HG02763 (cell line): Measurements from ENCODE around the gene SLAMF7.
"Not testable (repeated sequence)": the region's sequence is repeated elsewhere in the genome, so short reads cannot be mapped to it uniquely, and the experiment has no call there.

Experiments
- ATAC-seq: cut with Tn5 transposase; IDR thresholded peaks from one replicate; pipeline ENCODE4 v1.9.1; 2021; ENCODE audit warnings: mild to moderate bottlenecking, moderate library complexity; ENCODE audit not compliant: unreplicated experiment

The SLAMF7 gene

GRCh38 chr1:160772331-160772730, 33.3 kb downstream of the SLAMF7 start:
- ATAC-seq, result no peak

GRCh38 chr1:160773093-160773492, 34.0 kb downstream of the SLAMF7 start:
- ATAC-seq, result no peak

GRCh38 chr1:160774886-160775719, 36.1 kb downstream of the SLAMF7 start:
- no peak for ATAC-seq

DNA sequence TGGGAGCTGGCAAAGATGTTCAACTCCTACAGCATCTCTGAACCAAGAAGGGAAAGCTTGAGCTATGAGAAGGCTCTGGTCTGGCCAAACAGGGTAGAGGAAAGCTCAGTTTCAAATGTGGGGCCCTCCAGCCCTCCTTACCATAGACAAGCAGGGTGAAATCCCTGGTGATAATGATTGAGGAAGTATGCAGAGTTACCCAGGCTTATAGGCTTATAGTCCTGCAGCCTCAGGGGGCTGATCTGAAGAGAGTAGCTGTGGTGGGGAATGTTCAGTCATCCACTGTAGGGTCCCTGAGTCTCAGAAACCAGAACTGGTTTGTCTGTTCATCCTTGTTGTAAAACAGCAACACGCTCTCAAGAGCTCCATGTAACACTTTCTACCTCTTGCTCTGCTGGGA, 37.1 kb downstream of the SLAMF7 start:
- no peak for ATAC-seq

DNA sequence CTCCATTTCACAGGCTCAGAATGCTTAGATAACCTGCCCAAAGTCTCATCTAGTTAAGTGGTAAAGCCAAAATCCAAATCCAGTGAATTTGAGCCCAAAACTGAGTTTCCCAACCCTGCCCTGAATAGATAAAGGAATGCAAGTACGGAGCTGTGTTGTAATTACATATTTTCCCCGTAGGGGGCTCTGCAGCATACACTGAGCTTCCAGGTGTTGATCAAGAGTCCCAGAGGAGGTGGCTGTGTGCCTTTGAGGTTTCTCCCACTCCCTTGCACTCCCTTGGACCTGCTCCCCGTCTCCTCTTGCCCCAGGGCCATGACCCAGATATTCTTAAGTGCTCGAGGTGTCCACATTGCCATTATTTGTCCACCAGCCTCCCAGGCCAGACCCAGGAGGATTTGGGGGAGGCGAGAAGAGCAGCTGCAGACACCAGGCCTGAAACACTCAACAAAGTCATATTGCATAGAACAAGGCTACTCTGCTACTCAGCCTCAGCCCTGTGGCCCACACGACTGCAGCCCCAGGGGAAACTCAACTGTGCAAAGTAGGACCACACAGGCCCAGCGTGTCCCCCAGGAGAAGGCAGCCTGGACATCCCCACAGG, 38.5 kb downstream of the SLAMF7 start:
- no peak for ATAC-seq

GRCh38 chr1:160778976-160779375, 39.9 kb downstream of the SLAMF7 start:
- ATAC-seq, result no peak

GRCh38 chr1:160779626-160780397, 40.8 kb downstream of the SLAMF7 start:
- no peak for ATAC-seq

DNA sequence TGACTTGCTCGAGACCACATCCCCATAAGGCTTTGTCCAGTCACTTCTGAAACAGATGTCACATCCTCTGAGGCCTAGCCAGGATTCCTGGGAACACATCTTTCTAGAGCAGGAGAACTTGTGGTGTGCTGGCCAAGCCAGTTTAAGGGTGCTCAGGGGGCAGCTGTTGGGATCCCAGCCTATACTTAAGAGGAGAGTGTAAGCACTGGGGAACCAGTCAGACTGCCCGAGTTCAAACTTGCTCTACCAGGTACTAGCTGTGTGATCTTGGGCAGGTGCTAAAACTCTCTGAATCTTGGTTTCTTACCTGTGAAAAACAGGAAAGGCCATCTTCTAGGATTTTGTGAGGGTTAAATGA, 41.3 kb downstream of the SLAMF7 start:
- no peak for ATAC-seq

DNA sequence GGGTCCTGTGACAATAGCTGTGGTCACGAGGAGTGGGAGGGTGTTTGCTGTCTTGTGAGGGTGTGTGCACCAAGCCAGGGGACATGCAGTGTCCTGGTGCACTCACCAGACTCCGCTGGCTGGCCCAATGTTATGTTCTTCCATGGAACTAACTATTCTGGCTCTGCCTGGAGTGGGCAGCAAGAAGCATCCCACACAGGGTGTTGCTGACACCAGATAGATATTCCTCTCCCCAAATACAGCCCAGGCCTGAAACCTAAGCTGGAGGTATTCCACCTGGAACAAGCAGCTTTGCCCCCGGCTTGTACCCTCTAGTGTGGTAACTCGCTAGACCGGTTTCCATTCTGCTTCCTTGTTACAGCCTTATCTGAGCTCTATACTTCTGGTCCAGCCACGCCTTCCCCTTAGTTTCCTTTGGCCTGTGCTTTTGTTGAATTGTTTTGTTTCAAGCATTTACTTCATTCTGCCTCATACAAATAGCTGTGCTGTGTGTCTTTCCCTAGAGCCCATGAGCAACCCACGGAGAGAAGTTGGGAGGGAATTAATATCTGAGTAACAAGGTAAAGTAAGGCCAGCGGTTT, 42.2 kb downstream of the SLAMF7 start:
- no peak for ATAC-seq

DNA sequence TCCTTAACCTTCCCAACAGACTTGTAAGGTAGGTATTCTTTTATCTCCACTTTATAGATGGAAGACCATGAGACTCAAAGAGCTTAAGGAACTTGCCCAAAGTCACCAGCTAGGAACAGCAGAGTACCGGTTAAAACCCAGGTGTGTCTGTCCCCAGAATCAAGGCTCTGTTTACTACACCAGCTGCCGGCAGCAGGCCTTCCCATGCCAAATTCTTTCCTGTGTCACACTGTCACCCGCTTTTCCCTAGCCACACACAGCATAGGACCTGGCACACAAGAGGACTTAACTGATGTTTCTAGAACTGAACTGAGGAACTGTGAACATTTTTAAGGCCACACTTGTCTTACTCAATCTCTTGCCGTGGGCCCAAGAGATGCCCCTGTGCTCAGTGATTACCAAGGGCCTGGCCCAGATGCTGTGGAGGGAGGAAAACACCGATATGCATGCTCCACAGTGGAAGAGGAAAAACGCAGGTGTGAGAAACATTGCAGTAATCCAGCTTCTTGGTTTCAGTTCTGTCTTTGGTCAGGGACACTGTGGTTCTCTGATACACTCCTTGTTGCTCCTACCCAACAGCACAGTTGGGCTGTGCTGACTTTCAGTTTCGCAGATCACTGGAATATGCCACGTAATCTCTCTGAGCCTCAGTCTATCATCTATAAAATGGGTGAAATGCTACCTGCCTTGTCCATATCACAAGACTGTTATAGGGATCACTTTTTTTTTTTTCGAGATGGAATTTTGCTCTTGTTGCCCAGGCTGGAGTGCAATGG, 43.1 kb downstream of the SLAMF7 start:
- peak; percentile 79 for ATAC-seq

- ATAC-seq, result not testable (repeated sequence)
Measured at GRCh38 chr1:160782988-160783765, 44.1 kb downstream of the SLAMF7 start.

GRCh38 chr1:160789051-160789701, 50.1 kb downstream of the SLAMF7 start:
- peak; percentile 4 for ATAC-seq

- peak; percentile 80 for ATAC-seq
Measured at GRCh38 chr1:160789702-160790611, 50.9 kb downstream of the SLAMF7 start.

DNA sequence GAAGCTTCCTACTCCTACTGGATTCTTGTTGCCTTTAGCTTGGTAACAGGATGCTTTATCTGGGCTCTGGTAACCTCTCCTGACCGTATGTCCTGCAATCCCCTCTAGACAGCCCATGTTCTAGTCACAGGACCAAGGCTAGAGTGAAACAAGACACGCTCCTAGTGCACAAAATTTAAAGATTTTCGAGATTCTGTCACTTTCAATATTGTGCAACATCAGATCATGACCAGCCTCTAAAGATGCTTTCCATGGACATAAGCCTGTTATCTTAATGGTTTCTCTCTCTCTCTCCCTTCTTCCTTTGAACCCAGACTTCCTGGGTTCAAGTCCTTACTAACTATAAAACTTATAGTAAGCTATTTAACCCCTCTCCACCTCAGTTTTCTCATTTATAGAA, 55.3 kb downstream of the SLAMF7 start:
- ATAC-seq, result no peak

GRCh38 chr1:160795951-160796383, 56.9 kb downstream of the SLAMF7 start, which contains the start of gene LY9:
TSS of gene LY9 (plus strand) at chr1:160796174. CDS start at chr1:160796188, 14 bp downstream.
- ATAC-seq, result peak; percentile 82

- ATAC-seq, result no peak
Measured at GRCh38 chr1:160797271-160797709, 58.2 kb downstream of the SLAMF7 start.

DNA sequence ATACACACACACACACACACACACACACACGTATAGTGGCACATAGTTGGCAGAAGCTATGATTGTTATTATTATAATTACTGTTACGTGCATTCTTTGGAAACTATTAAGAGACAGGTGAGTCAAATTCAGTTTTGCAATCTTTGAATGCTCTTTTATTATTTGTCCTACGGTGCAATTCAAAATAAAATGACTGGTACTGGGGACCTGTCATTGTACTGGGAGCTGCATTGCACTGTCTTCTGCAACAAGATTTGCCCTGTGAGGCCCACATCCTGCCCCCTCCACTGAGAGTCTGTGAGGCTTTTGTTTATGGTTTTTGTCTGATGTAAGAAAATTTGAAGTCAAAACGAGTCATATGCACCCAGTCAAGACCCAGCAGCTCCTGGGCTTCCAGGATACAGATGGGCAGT, 58.8 kb downstream of the SLAMF7 start:
- no peak for ATAC-seq

DNA sequence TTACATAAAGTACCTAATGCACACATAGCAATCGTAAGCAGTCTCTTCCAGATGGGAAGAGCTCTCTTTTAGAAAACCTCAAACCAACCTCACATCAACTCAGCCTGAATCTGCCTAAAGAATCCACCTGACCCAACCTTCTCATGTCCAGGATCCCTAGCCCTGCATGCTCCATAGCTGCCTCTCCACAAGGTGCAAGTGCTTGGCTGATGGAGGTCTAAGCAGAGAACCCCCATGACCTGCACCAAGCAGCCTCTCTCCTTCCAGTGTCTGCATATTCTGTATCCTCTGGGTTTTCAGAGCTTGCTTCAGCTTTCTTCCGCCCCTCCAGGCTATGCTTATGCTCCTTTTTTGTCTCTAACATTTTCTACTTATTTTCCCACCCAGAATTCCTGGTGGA, 59.4 kb downstream of the SLAMF7 start:
- no peak for ATAC-seq
